Liver (tissue), 9 donors: Measurements from ENCODE around the gene BNC2. TPM values are rescaled to one million over a fixed set of nuclear protein-coding genes. Genes with fewer than 3 reads are reported as not detected.

Experiments used
- DNase-seq: peaks from one replicate; pipeline ENCODE4 v3.0.0-alpha.2; 2017; ENCODE audit warnings: low spot score
- H3K27ac ChIP-seq, 2 donors: one replicate each; pipeline ENCODE4 v1.7.0; 2013; ENCODE audit warnings: inconsistent platforms in 2 of 2, low read length in 2 of 2, control low read depth in 1 of 2, low read depth in 1 of 2, mild to moderate bottlenecking in 1 of 2
- H3K27me3 ChIP-seq, 4 donors: one replicate each; pipeline versions ENCODE4 v1.6.1 to v1.7.0; 2013; ENCODE audit warnings: low read length in 3 of 4, inconsistent platforms in 1 of 4, mild to moderate bottlenecking in 1 of 4, moderate library complexity in 1 of 4; ENCODE audit not compliant: control insufficient read depth in 4 of 4, insufficient read depth in 4 of 4
- H3K36me3 ChIP-seq, 4 donors: one replicate each; pipeline versions ENCODE4 v1.6.1 to v1.7.0; 2013; ENCODE audit warnings: low read length in 3 of 4, mild to moderate bottlenecking in 3 of 4, low read depth in 1 of 4, moderate library complexity in 1 of 4; ENCODE audit not compliant: control insufficient read depth in 4 of 4, insufficient read depth in 3 of 4
- H3K4me1 ChIP-seq, 4 donors: one replicate each; pipeline versions ENCODE4 v1.6.1 to v1.7.0; 2013; ENCODE audit warnings: low read length in 3 of 4, mild to moderate bottlenecking in 3 of 4, moderate library complexity in 1 of 4; ENCODE audit not compliant: control insufficient read depth in 4 of 4, insufficient read depth in 4 of 4
- H3K4me3 ChIP-seq, 3 donors: one replicate each; pipeline versions ENCODE4 v1.6.1 to v1.7.0; 2013; ENCODE audit warnings: low read length in 3 of 3, control low read depth in 1 of 3, low read depth in 1 of 3, mild to moderate bottlenecking in 1 of 3
- H3K9ac ChIP-seq, 2 donors: one replicate each; pipeline ENCODE4 v1.7.0; 2013; ENCODE audit warnings: low read length in 2 of 2, mild to moderate bottlenecking in 2 of 2, moderate library complexity in 2 of 2, control low read depth in 1 of 2, low read depth in 1 of 2
- H3K9me3 ChIP-seq, 4 donors: one replicate each; pipeline versions ENCODE4 v1.6.1 to v1.7.0; 2013; ENCODE audit warnings: low read length in 3 of 4; ENCODE audit not compliant: control insufficient read depth in 4 of 4
- ATF3 ChIP-seq: IDR thresholded peaks from 2 replicates; pipeline ENCODE4 v1.6.1; 2016; ENCODE audit warnings: antibody characterized with exemption
- CTCF ChIP-seq: fragments of 150-350 bp; IDR thresholded peaks from 2 replicates; pipeline ENCODE4 v1.5.1; 2017; ENCODE audit warnings: improper control_type of control experiment, low read depth, low read length; ENCODE audit not compliant: missing input control
- EGR1 ChIP-seq, 2 donors: IDR thresholded peaks; 2 replicates each; pipeline ENCODE4 v1.6.1; 2016 to 2018; ENCODE audit warnings: antibody characterized with exemption in 2 of 2, low read depth in 2 of 2
- FOXA1 ChIP-seq: IDR thresholded peaks from 2 replicates; pipeline ENCODE4 v1.6.1; 2016; ENCODE audit warnings: antibody characterized with exemption
- FOXA2 ChIP-seq: IDR thresholded peaks from 2 replicates; pipeline ENCODE4 v1.6.1; 2016; ENCODE audit warnings: antibody characterized with exemption
- GABPA ChIP-seq, 2 donors: IDR thresholded peaks in 1 of 2; conservative IDR thresholded peaks in 1 of 2; 2 replicates each; pipeline ENCODE4 v1.6.1; 2016; ENCODE audit warnings: antibody characterized with exemption in 2 of 2, mild to moderate bottlenecking in 1 of 2, moderate library complexity in 1 of 2
- HNF4A ChIP-seq, 2 donors: conservative IDR thresholded peaks; 2 replicates each; pipeline ENCODE4 v1.6.1; 2016; ENCODE audit warnings: antibody characterized with exemption in 2 of 2, mild to moderate bottlenecking in 2 of 2
- HNF4G ChIP-seq: IDR thresholded peaks from 2 replicates; pipeline ENCODE4 v1.6.1; 2016; ENCODE audit warnings: antibody characterized with exemption
- JUND ChIP-seq, 2 donors: IDR thresholded peaks; 2 replicates each; pipeline ENCODE4 v1.6.1; 2016; ENCODE audit warnings: antibody characterized with exemption in 2 of 2
- NR2F2 ChIP-seq: IDR thresholded peaks from 2 replicates; pipeline ENCODE4 v1.6.1; 2016; ENCODE audit warnings: antibody characterized with exemption
- RAD21 ChIP-seq, 2 donors: IDR thresholded peaks; 2 replicates each; pipeline ENCODE4 v1.6.1; 2016; ENCODE audit warnings: antibody characterized with exemption in 2 of 2, mild to moderate bottlenecking in 2 of 2
- REST ChIP-seq: IDR thresholded peaks from 2 replicates; pipeline ENCODE4 v1.6.1; 2016; ENCODE audit warnings: antibody characterized with exemption, mild to moderate bottlenecking
- RXRA ChIP-seq, 2 donors: IDR thresholded peaks; 2 replicates each; pipeline ENCODE4 v1.6.1; 2017 to 2018; ENCODE audit warnings: antibody characterized with exemption in 2 of 2, mild to moderate bottlenecking in 1 of 2
- SP1 ChIP-seq: IDR thresholded peaks from 2 replicates; pipeline ENCODE4 v1.6.1; 2018; ENCODE audit warnings: antibody characterized with exemption, mild to moderate bottlenecking
- TAF1 ChIP-seq: conservative IDR thresholded peaks from 2 replicates; pipeline ENCODE4 v1.6.1; 2016; ENCODE audit warnings: antibody characterized with exemption, mild to moderate bottlenecking
- YY1 ChIP-seq: IDR thresholded peaks from 2 replicates; pipeline ENCODE4 v1.6.1; 2016; ENCODE audit warnings: antibody characterized with exemption, mild to moderate bottlenecking
- ZBTB33 ChIP-seq: IDR thresholded peaks from 2 replicates; pipeline ENCODE4 v1.6.1; 2016; ENCODE audit warnings: antibody characterized with exemption
- WGBS: extraction: QIAGEN DNeasy Blood & Tissue Kit; methylation state at CpG from one replicate; pipeline ENCODE4 v1.1.7; 2013; 5-methylcytosine and 5-hydroxymethylcytosine counted together
- polyA plus RNA-seq, 2 donors: library from polyadenylated mRNA; stranded (reverse) in 1 of 2; unstranded in 1 of 2; fragments of 200-250 nt in 1 of 2; fragments of >200 nt in 1 of 2; fragmentation: Nextera tagmentation in 1 of 2; extraction: Ambion mirVana in 1 of 2; gene quantifications; one replicate each; pipeline versions ENCODE4 v1.2.1 to v1.2.3, GENCODE V29; 2013 to 2015
- total RNA-seq, 2 donors: library from RNA; depleted of rRNA; stranded (reverse); fragments of >200 nt; gene quantifications; one replicate each; pipeline ENCODE4 v1.2.3, GENCODE V29; 2014
- donor health status: healthy.
- donor health status: healthy.
- donor health status: healthy.
- donor health status: healthy.
- donor health status: healthy.

The BNC2 gene
- under 1 TPM; 0.09 to 0.67 TPM for total RNA-seq
- under 1 TPM; 0.07 TPM for polyA plus RNA-seq

GRCh38 chr9:16870596-16871335, at the start of gene BNC2:
Gene BNC2, minus strand, starts transcription at chr9:16870670. Its CDS starts 22 bp downstream, at chr9:16870648.
- TF ChIP-seq RAD21 (IDR thresholded peaks at IDR 0.05) (no peak), REST (no peak), ATF3 (no peak), CTCF (no peak)
- WGBS = 2% methylated on average over 58 of the region's 58 CpGs
- Histone ChIP-seq H3K4me3 (peak within 1 kb of the TSS; percentile 35 to 53 (median 42)), H3K36me3 (no peaks in the 10 kb centered on the region), H3K9ac (no peak within 1 kb of the TSS), H3K9me3 (no peaks in the 10 kb centered on the region), H3K27me3 (peaks cover 0 to 14% (median 2%) of the 10 kb centered on the region in 4 donors), H3K27ac (peak within 1 kb of the TSS; percentile 7 to 41), H3K4me1 (peaks cover 5 to 14% (median 7%) of the 10 kb centered on the region in 4 donors)
- DNase-seq = no peak

GRCh38 chr9:16918920-16919319, 48.5 kb upstream of the BNC2 start:
- no peaks in the 10 kb centered on the region for H3K36me3 ChIP-seq
- WGBS = 69% methylated on average over 4 of the region's 4 CpGs
- H3K9ac ChIP-seq = no peak overlapping the region
- H3K27me3 ChIP-seq = no peaks in the 10 kb centered on the region
- H3K27ac ChIP-seq = no peak overlapping the region
- H3K4me3 ChIP-seq = no peak overlapping the region
- no peaks in the 10 kb centered on the region for H3K4me1 ChIP-seq
- no peaks in the 10 kb centered on the region for H3K9me3 ChIP-seq
- DNase-seq = no peak
- TF ChIP-seq HNF4G (no peak), RXRA (IDR thresholded peaks at IDR 0.05) (no peak), REST (no peak), FOXA2 (no peak), FOXA1 (no peak), NR2F2 (no peak), ZBTB33 (no peak), SP1 (no peak), YY1 (no peak), EGR1 (IDR thresholded peaks at IDR 0.05; ENCODE audit: low read depth in 2 of 2) (no peak), GABPA (IDR thresholded peaks at IDR 0.05 in 1 of 2, conservative IDR thresholded peaks at IDR 0.05 in 1 of 2) (no peak), RAD21 (IDR thresholded peaks at IDR 0.05) (no peak), CTCF (no peak), TAF1 (no peak), JUND (IDR thresholded peaks at IDR 0.05) (no peak), HNF4A (conservative IDR thresholded peaks at IDR 0.05) (no peak), ATF3 (no peak)
